Tongue (tissue), 2 donors: ENCODE measurements around the gene IL10RB. TPM values are rescaled to one million over a fixed set of nuclear protein-coding genes. Genes with fewer than 3 reads are reported as not detected.
"Not testable (repeated sequence)": the region's sequence is repeated elsewhere in the genome, so short reads cannot be mapped to it uniquely, and the experiment has no call there.

Experiments used
- DNase-seq: peaks from one replicate; pipeline ENCODE4 v3.0.0-alpha.2; 2015
- total RNA-seq: library from RNA; depleted of rRNA; stranded (reverse); fragments of >200 nt; gene quantifications from one replicate; pipeline ENCODE4 v1.2.3, GENCODE V29; 2014

Gene IL10RB
- total RNA-seq, 1 donor from 2014 or later = 23.0 TPM

- no peak for DNase-seq
These were observed 35.9 kb downstream of the IL10RB start for GRCh38 chr21:33302055-33302454.

GRCh38 chr21:33302796-33303195, 36.6 kb downstream of the IL10RB start:
- DNase-seq = no peak

- DNase-seq = no peak
These were observed 39.1 kb downstream of the IL10RB start for GRCh38 chr21:33305344-33305671.

- no peak for DNase-seq
These were observed 39.8 kb downstream of the IL10RB start for GRCh38 chr21:33305938-33306337.

GRCh38 chr21:33308586-33309490, 42.7 kb downstream of the IL10RB start:
- peak; percentile 98 for DNase-seq

GRCh38 chr21:33309778-33310177, 43.6 kb downstream of the IL10RB start:
- no peak for DNase-seq

- DNase-seq = no peak
These were observed 46.0 kb downstream of the IL10RB start for GRCh38 chr21:33312121-33312520.

GRCh38 chr21:33313183-33313582, 47.0 kb downstream of the IL10RB start:
- no peak for DNase-seq

GRCh38 chr21:33313611-33314010, 47.4 kb downstream of the IL10RB start:
- DNase-seq = no peak

GRCh38 chr21:33314111-33314510, 47.9 kb downstream of the IL10RB start:
- no peak for DNase-seq

- DNase-seq = no peak
These were observed 50.0 kb downstream of the IL10RB start for GRCh38 chr21:33315946-33316710.

GRCh38 chr21:33317145-33317544, 51.0 kb downstream of the IL10RB start:
- peak; percentile 86 for DNase-seq

GRCh38 chr21:33317786-33318486, 51.8 kb downstream of the IL10RB start:
- DNase-seq = no peak

- DNase-seq = not testable (repeated sequence)
These were observed 54.8 kb downstream of the IL10RB start for GRCh38 chr21:33321005-33321404.

GRCh38 chr21:33323610-33324009, 57.4 kb downstream of the IL10RB start:
- not testable (repeated sequence) for DNase-seq

- peak; percentile 100 for DNase-seq
These were observed 58.4 kb downstream of the IL10RB start, which contains the start of gene IFNAR1 for GRCh38 chr21:33324291-33325221. Gene IFNAR1 (plus strand): TSS chr21:33324970. CDS start chr21:33325056, 86 bp downstream.

- DNase-seq = peak; percentile 79
These were observed 59.3 kb downstream of the IL10RB start for GRCh38 chr21:33325222-33326067.

- DNase-seq = no peak
These were observed 61.2 kb downstream of the IL10RB start for GRCh38 chr21:33327326-33327725.

GRCh38 chr21:33327792-33328433, 61.7 kb downstream of the IL10RB start:
- no peak for DNase-seq

- DNase-seq = no peak
These were observed 64.6 kb downstream of the IL10RB start for GRCh38 chr21:33330726-33331125.
